Esophagus muscularis mucosa (tissue), 3 donors: Measurements from ENCODE around the gene KRT77.

Experiments used
- CTCF ChIP-seq, 3 experiments: fragments of 200-600 bp in 2 of 3; fragments of 450-650 bp in 1 of 3; sonication (generic) in 2 of 3; IDR thresholded peaks; one replicate each; pipeline ENCODE4 v1.5.1; 2017 to 2019; ENCODE audit warnings: antibody characterized with exemption in 3 of 3, mild to moderate bottlenecking in 2 of 3, moderate library complexity in 1 of 3
- POLR2A ChIP-seq: fragments of 450-650 bp; IDR thresholded peaks from one replicate; pipeline ENCODE4 v1.6.1; 2017; ENCODE audit warnings: antibody characterized with exemption, moderate library complexity, mild to moderate bottlenecking, low read depth
- POLR2AphosphoS5 ChIP-seq, 2 donors: sonication (generic); formaldehyde crosslinking; IDR thresholded peaks; one replicate each; pipeline ENCODE4 v1.6.1; 2017; ENCODE audit warnings: antibody characterized with exemption in 2 of 2

- TF ChIP-seq CTCF (IDR thresholded peaks at IDR 0.05) (no peak), POLR2A (no peak), POLR2AphosphoS5 (IDR thresholded peaks at IDR 0.05) (no peak)
Observed at GRCh38 chr12:52691841-52692150, 11.5 kb downstream of the KRT77 start.
